GM23338 (cell line): ENCODE results near the gene TMEM163. TPM values are rescaled to one million over a fixed set of nuclear protein-coding genes. Genes with fewer than 3 reads are reported as not detected.

Experiments
- ATAC-seq: fragments of 200-7000 bp; cut with Tn5 transposase; 3 replicates; pipeline ENCODE4 v1.9.1; 2020
- DNase-seq: peaks from one replicate; pipeline ENCODE4 v3.0.0-alpha.2; 2015; ENCODE audit warnings: low spot score
- H2AFZ ChIP-seq: fragments of 200-600 bp; sonication (generic); 2 replicates; pipeline ENCODE4 v1.8.0; 2016; ENCODE audit warnings: antibody characterized with exemption, mild to moderate bottlenecking, moderate library complexity
- H3F3A ChIP-seq: fragments of 200-600 bp; sonication (generic); replicated peaks from 2 replicates; pipeline ENCODE4 v1.8.0; 2017; ENCODE audit warnings: antibody characterized with exemption, mixed run types, low read depth
- H3K27ac ChIP-seq: fragments of 200-600 bp; sonication (generic); 2 replicates; pipeline ENCODE4 v1.6.1; 2016; ENCODE audit warnings: low read depth
- H3K27me3 ChIP-seq: fragments of 200-600 bp; sonication (generic); 2 replicates; pipeline ENCODE4 v1.8.0; 2016; ENCODE audit warnings: mild to moderate bottlenecking, mixed run types, moderate library complexity; ENCODE audit not compliant: insufficient read depth
- H3K36me3 ChIP-seq: fragments of 200-600 bp; sonication (generic); 2 replicates; pipeline ENCODE4 v1.8.0; 2016; ENCODE audit warnings: mild to moderate bottlenecking; ENCODE audit not compliant: insufficient read depth
- H3K4me1 ChIP-seq: fragments of 200-600 bp; sonication (generic); 2 replicates; pipeline ENCODE4 v1.8.0; 2016; ENCODE audit warnings: mild to moderate bottlenecking, moderate library complexity; ENCODE audit not compliant: insufficient read depth
- H3K4me2 ChIP-seq: fragments of 200-600 bp; sonication (generic); 2 replicates; pipeline ENCODE4 v1.7.1; 2017; ENCODE audit warnings: mixed run types
- H3K4me3 ChIP-seq: fragments of 200-600 bp; sonication (generic); 2 replicates; pipeline ENCODE4 v1.6.1; 2016; ENCODE audit warnings: mixed run types
- H3K79me2 ChIP-seq: fragments of 200-600 bp; sonication (generic); replicated peaks from 2 replicates; pipeline ENCODE4 v1.8.0; 2017; ENCODE audit warnings: mild to moderate bottlenecking; ENCODE audit not compliant: insufficient read depth
- H3K9me2 ChIP-seq: fragments of 200-600 bp; sonication (generic); 2 replicates; pipeline ENCODE4 v1.8.0; 2017; ENCODE audit not compliant: insufficient read depth
- H4K20me1 ChIP-seq: fragments of 200-600 bp; sonication (generic); replicated peaks from 2 replicates; pipeline ENCODE4 v1.8.0; 2017; ENCODE audit warnings: mild to moderate bottlenecking; ENCODE audit not compliant: insufficient read depth
- H3K27ac Mint-ChIP-seq: 2 replicates; pipeline ENCODE4 v1.8.0; 2020; ENCODE audit warnings: inconsistent platforms, mild to moderate bottlenecking, moderate library complexity, mixed read lengths
- H3K27me3 Mint-ChIP-seq: 3 replicates; pipeline ENCODE4 v1.8.0; 2022; ENCODE audit warnings: low read depth, mild to moderate bottlenecking, moderate library complexity, mixed read lengths, inconsistent platforms; ENCODE audit not compliant: insufficient read depth, poor library complexity
- H3K36me3 Mint-ChIP-seq: 3 replicates; pipeline ENCODE4 v1.8.0; 2021; ENCODE audit warnings: low read depth, mild to moderate bottlenecking, inconsistent platforms, moderate library complexity, mixed read lengths
- H3K4me1 Mint-ChIP-seq: 3 replicates; pipeline ENCODE4 v1.8.0; 2020; ENCODE audit warnings: mild to moderate bottlenecking, inconsistent platforms, mixed read lengths
- H3K4me3 Mint-ChIP-seq: 3 replicates; pipeline ENCODE4 v1.8.0; 2021; ENCODE audit warnings: moderate library complexity, mild to moderate bottlenecking, inconsistent platforms, mixed read lengths
- H3K9me3 Mint-ChIP-seq: 3 replicates; pipeline ENCODE4 v1.8.0; 2020; ENCODE audit warnings: moderate library complexity, mild to moderate bottlenecking, inconsistent platforms, mixed read lengths
- REST ChIP-seq: IDR thresholded peaks from one replicate; pipeline ENCODE4 v1.6.1; 2018; ENCODE audit warnings: antibody characterized with exemption; ENCODE audit not compliant: unreplicated experiment
- ZNF462 ChIP-seq: fragments of 250-450 bp; sonication (Bioruptor Pico); IDR thresholded peaks from 2 replicates; pipeline ENCODE4 v1.5.0; 2020; ENCODE audit warnings: mild to moderate bottlenecking, moderate library complexity
- polyA plus RNA-seq: library from polyadenylated mRNA; unstranded; fragments of >200 nt; fragmentation: Nextera tagmentation; extraction: Ambion mirVana; gene quantifications from 2 replicates; pipeline ENCODE4 v1.2.1, GENCODE V29; 2016
- total RNA-seq: library from RNA; depleted of rRNA; stranded (reverse); fragments of >200 nt; shearing (Covaris generic); gene quantifications from 2 replicates; pipeline ENCODE4 v1.2.3, GENCODE V29; 2014
- TF ChIP-seq, protein P1 (sequence below): IDR thresholded peaks from 2 replicates; pipeline ENCODE4 v1.6.1; 2016; ENCODE audit warnings: antibody characterized with exemption
- TF ChIP-seq, protein P2 (sequence below), 2 experiments: fragments of 200-600 bp in 1 of 2; sonication (generic) in 1 of 2; conservative IDR thresholded peaks; 2 replicates each; pipeline versions ENCODE4 v1.5.1 to v1.6.1; 2016 to 2017; ENCODE audit warnings: antibody characterized with exemption in 2 of 2, low read depth in 2 of 2, mild to moderate bottlenecking in 2 of 2, moderate library complexity in 1 of 2

Gene TMEM163
- total and polyA plus RNA-seq, 2 experiments from 2014 or later = 1.1 to 1.8 TPM

GRCh38 chr2:134600208-134600607, 118.6 kb downstream of the TMEM163 start:
- TF ChIP-seq, protein P1, sequence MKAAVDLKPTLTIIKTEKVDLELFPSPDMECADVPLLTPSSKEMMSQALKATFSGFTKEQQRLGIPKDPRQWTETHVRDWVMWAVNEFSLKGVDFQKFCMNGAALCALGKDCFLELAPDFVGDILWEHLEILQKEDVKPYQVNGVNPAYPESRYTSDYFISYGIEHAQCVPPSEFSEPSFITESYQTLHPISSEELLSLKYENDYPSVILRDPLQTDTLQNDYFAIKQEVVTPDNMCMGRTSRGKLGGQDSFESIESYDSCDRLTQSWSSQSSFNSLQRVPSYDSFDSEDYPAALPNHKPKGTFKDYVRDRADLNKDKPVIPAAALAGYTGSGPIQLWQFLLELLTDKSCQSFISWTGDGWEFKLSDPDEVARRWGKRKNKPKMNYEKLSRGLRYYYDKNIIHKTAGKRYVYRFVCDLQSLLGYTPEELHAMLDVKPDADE = no peak
- Histone ChIP-seq H2AFZ (no peak overlapping the region), H3K4me2 (no peak overlapping the region), H3K4me3 (no peak overlapping the region), H3K27ac (no peak overlapping the region), H4K20me1 (no peaks in the 10 kb centered on the region), H3K9me2 (no peaks in the 10 kb centered on the region), H3K79me2 (no peaks in the 10 kb centered on the region), H3F3A (no peaks in the 10 kb centered on the region), H3K36me3 (no peaks in the 10 kb centered on the region), H3K27me3 (no peaks in the 10 kb centered on the region), H3K4me1 (no peaks in the 10 kb centered on the region)
- Mint-ChIP-seq H3K9me3 (no peaks in the 10 kb centered on the region), H3K27me3 (peaks cover 3% of the 10 kb centered on the region), H3K27ac (no peak overlapping the region), H3K4me1 (no peaks in the 10 kb centered on the region; the same call in 2 of the 3 replicates), H3K36me3 (no peaks in the 10 kb centered on the region), H3K4me3 (no peak overlapping the region)
- DNase-seq (no peak), ATAC-seq (no peak)

DNA sequence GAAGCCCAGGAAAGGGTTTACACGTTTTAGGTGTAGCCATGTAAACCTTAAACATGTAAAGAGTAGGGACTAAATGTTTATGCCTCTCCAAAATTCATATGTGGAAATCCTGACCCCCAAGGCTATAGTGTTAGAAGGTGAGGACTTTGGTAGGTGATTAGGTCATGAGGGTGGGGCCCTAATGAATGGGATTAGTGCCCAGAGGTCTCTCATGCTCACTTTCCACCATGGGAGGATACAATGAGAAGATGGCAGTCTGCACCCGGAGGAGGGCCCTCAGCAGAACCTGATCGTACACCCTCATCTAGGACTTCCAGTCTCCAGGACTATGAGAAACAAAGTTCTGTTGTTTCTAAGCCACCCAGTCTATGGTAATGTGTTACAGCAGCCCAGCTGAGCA, 119.6 kb downstream of the TMEM163 start:
- ATAC-seq (no peak), DNase-seq (no peak)
- Histone ChIP-seq H3K9me2 (no peaks in the 10 kb centered on the region), H3K4me1 (no peaks in the 10 kb centered on the region), H3K27me3 (no peaks in the 10 kb centered on the region), H3K27ac (no peak overlapping the region), H3K79me2 (no peaks in the 10 kb centered on the region), H3K36me3 (no peaks in the 10 kb centered on the region), H3F3A (no peaks in the 10 kb centered on the region), H3K4me3 (no peak overlapping the region), H4K20me1 (no peaks in the 10 kb centered on the region), H2AFZ (no peak overlapping the region), H3K4me2 (no peak overlapping the region)
- H3K27me3 Mint-ChIP-seq = peaks cover 3% of the 10 kb centered on the region
- H3K9me3 Mint-ChIP-seq = no peaks in the 10 kb centered on the region
- TF ChIP-seq REST = no peak
- no peak for TF ChIP-seq ZNF462 (CRISPR knock-in tag)
- TF ChIP-seq, protein P2, sequence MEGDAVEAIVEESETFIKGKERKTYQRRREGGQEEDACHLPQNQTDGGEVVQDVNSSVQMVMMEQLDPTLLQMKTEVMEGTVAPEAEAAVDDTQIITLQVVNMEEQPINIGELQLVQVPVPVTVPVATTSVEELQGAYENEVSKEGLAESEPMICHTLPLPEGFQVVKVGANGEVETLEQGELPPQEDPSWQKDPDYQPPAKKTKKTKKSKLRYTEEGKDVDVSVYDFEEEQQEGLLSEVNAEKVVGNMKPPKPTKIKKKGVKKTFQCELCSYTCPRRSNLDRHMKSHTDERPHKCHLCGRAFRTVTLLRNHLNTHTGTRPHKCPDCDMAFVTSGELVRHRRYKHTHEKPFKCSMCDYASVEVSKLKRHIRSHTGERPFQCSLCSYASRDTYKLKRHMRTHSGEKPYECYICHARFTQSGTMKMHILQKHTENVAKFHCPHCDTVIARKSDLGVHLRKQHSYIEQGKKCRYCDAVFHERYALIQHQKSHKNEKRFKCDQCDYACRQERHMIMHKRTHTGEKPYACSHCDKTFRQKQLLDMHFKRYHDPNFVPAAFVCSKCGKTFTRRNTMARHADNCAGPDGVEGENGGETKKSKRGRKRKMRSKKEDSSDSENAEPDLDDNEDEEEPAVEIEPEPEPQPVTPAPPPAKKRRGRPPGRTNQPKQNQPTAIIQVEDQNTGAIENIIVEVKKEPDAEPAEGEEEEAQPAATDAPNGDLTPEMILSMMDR (conservative IDR thresholded peaks at IDR 0.05; ENCODE audit: low read depth in 2 of 2) = no peak
- H3K36me3 Mint-ChIP-seq = no peaks in the 10 kb centered on the region
- H3K4me1 Mint-ChIP-seq = no peaks in the 10 kb centered on the region; the same call in 2 of the 3 replicates
- H3K27ac Mint-ChIP-seq = no peak overlapping the region
- H3K4me3 Mint-ChIP-seq = no peak overlapping the region
